ENCODE data around the gene PTPRM.
A peak's percentile ranks its signal among the peaks of the same experiment; 100 is the strongest.

Gene PTPRM

GRCh38 chr18:7576685-7577084 is 9.6 kb downstream of the PTPRM start:
- H3K4me3 ChIP-seq (ENCODE audit: low read depth, low read length) = 0 out of 2 replicates have a peak overlapping the region, but pooled peaks have one; percentile 2

GRCh38 chr18:7577706-7578105 is 10.6 kb downstream of the PTPRM start:
- TF ChIP-seq CTCF (IDR thresholded peaks at IDR 0.05; ENCODE audit: low read depth, low read length) = no peak
- 0 out of 2 replicates have a peak overlapping the region, but pooled peaks have one; percentile 22 for H3K4me3 ChIP-seq (ENCODE audit: low read depth, low read length)

More at GRCh38 chr18:7576685-7577084, 9.6 kb downstream of the PTPRM start:
- no peak for TF ChIP-seq CTCF (IDR thresholded peaks at IDR 0.05; ENCODE audit: low read depth, low read length)

- H3K4me3 ChIP-seq (ENCODE audit: low read depth, low read length) = no peak overlapping the region
- no peak for TF ChIP-seq CTCF (IDR thresholded peaks at IDR 0.05; ENCODE audit: low read depth, low read length)
Observed at GRCh38 chr18:7579176-7579917, 12.2 kb downstream of the PTPRM start.

- TF ChIP-seq CTCF (IDR thresholded peaks at IDR 0.05; ENCODE audit: low read depth, low read length) = no peak
- H3K4me3 ChIP-seq (ENCODE audit: low read depth, low read length) = no peak overlapping the region
Observed at GRCh38 chr18:7579918-7580542, 12.9 kb downstream of the PTPRM start.

GRCh38 chr18:7584646-7585275 is 17.6 kb downstream of the PTPRM start:
- no peak for TF ChIP-seq CTCF (IDR thresholded peaks at IDR 0.05; ENCODE audit: low read depth, low read length)
- H3K4me3 ChIP-seq (ENCODE audit: low read depth, low read length) = no peak overlapping the region

- no peak overlapping the region for H3K4me3 ChIP-seq (ENCODE audit: low read depth, low read length)
- no peak for TF ChIP-seq CTCF (IDR thresholded peaks at IDR 0.05; ENCODE audit: low read depth, low read length)
Observed at GRCh38 chr18:7585276-7585670, 18.2 kb downstream of the PTPRM start.

- no peak for TF ChIP-seq CTCF (IDR thresholded peaks at IDR 0.05; ENCODE audit: low read depth, low read length)
- no peak overlapping the region for H3K4me3 ChIP-seq (ENCODE audit: low read depth, low read length)
Observed at GRCh38 chr18:7586379-7586778, 19.3 kb downstream of the PTPRM start.

All from WI38 (cell line).